Smooth muscle cell (in vitro differentiated cells): ENCODE measurements around the gene E4F1. TPM values are rescaled to one million over a fixed set of nuclear protein-coding genes. Genes with fewer than 3 reads are reported as not detected.

Experiments
- DNase-seq: peaks from one replicate; lab custom pipeline; 2025; ENCODE audit not compliant: unreplicated experiment; lab: John Stamatoyannopoulos, UW
- H2AFZ ChIP-seq: fragments of 200-600 bp; sonication (generic); 2 replicates; pipeline ENCODE4 v1.6.0; 2016; ENCODE audit warnings: antibody characterized with exemption, low read depth, mild to moderate bottlenecking
- H3F3A ChIP-seq: fragments of 200-600 bp; sonication (generic); 2 replicates; pipeline ENCODE4 v1.6.0; 2017; ENCODE audit warnings: antibody characterized with exemption, low read depth
- H3K27ac ChIP-seq: fragments of 200-600 bp; sonication (generic); 2 replicates; pipeline ENCODE4 v1.5.1; 2016; ENCODE audit warnings: low read depth, mild to moderate bottlenecking
- H3K27me3 ChIP-seq: fragments of 200-600 bp; sonication (generic); 2 replicates; pipeline ENCODE4 v1.6.1; 2016; ENCODE audit warnings: low read depth, mild to moderate bottlenecking
- H3K36me3 ChIP-seq: fragments of 200-600 bp; sonication (generic); 2 replicates; pipeline ENCODE4 v1.5.1; 2016; ENCODE audit warnings: low read depth
- H3K4me1 ChIP-seq: fragments of 200-600 bp; sonication (generic); 2 replicates; pipeline ENCODE4 v1.5.1; 2016; ENCODE audit warnings: low read depth
- H3K4me2 ChIP-seq: fragments of 200-600 bp; sonication (generic); 2 replicates; pipeline ENCODE4 v1.6.0; 2016; ENCODE audit warnings: mild to moderate bottlenecking
- H3K4me3 ChIP-seq: fragments of 200-600 bp; sonication (generic); 2 replicates; pipeline ENCODE4 v1.5.1; 2016; ENCODE audit warnings: mild to moderate bottlenecking
- H3K79me2 ChIP-seq: fragments of 200-600 bp; sonication (generic); 2 replicates; pipeline ENCODE4 v1.6.0; 2016; ENCODE audit warnings: low read depth, mild to moderate bottlenecking
- H3K9ac ChIP-seq: fragments of 200-600 bp; sonication (generic); 2 replicates; pipeline ENCODE4 v1.6.0; 2016; ENCODE audit warnings: low read depth
- H3K9me3 ChIP-seq: fragments of 200-600 bp; sonication (generic); replicated peaks from 2 replicates; pipeline ENCODE4 v1.5.1; 2016; ENCODE audit warnings: low read depth
- H4K20me1 ChIP-seq: fragments of 200-600 bp; sonication (generic); 2 replicates; pipeline ENCODE4 v1.6.0; 2016; ENCODE audit warnings: low read depth
- CTCF ChIP-seq: fragments of 200-600 bp; sonication (generic); IDR thresholded peaks from 2 replicates; pipeline ENCODE4 v1.5.1; 2017; ENCODE audit warnings: borderline replicate concordance, mild to moderate bottlenecking, antibody characterized with exemption; ENCODE audit not compliant: insufficient read depth, poor library complexity, severe bottlenecking
- WGBS: methylation state at CpG from one replicate; pipeline ENCODE4 v1.1.7; 2016; ENCODE audit warnings: low lambda C conversion rate; 5-methylcytosine and 5-hydroxymethylcytosine counted together
- polyA plus RNA-seq: library from polyadenylated mRNA; unstranded; fragments of >200 nt; fragmentation: Nextera tagmentation; extraction: Ambion mirVana; gene quantifications from 2 replicates; pipeline ENCODE4 v1.2.1, GENCODE V29; 2016
- total RNA-seq: library from RNA; depleted of rRNA; stranded (reverse); fragments of >200 nt; gene quantifications from 2 replicates; pipeline ENCODE4 v1.2.3, GENCODE V29; 2014

The E4F1 gene
- total and polyA plus RNA-seq, 2 experiments from 2014 or later: 12.1 to 22.4 TPM

GRCh38 chr16:2278956-2279800 is 55.8 kb downstream of the E4F1 start:
- Histone ChIP-seq H3K36me3 (no peaks in the 10 kb centered on the region), H4K20me1 (no peaks in the 10 kb centered on the region), H3K79me2 (no peaks in the 10 kb centered on the region), H3F3A (no peaks in the 10 kb centered on the region), H3K27ac (no peak overlapping the region), H3K4me2 (no peak overlapping the region), H2AFZ (no peak overlapping the region), H3K27me3 (peaks cover 2% of the 10 kb centered on the region), H3K9ac (no peak overlapping the region), H3K9me3 (no peaks in the 10 kb centered on the region), H3K4me1 (no peaks in the 10 kb centered on the region), H3K4me3 (no peak overlapping the region)
- 88% methylated on average over 26 of the region's 26 CpGs for WGBS
- no peak for TF ChIP-seq CTCF
- DNase-seq: no peak

GRCh38 chr16:2280461-2280860 is 57.1 kb downstream of the E4F1 start:
- Histone ChIP-seq H3K79me2 (no peaks in the 10 kb centered on the region), H3F3A (no peaks in the 10 kb centered on the region), H3K4me1 (no peaks in the 10 kb centered on the region), H4K20me1 (no peaks in the 10 kb centered on the region), H2AFZ (no peak overlapping the region), H3K9ac (no peak overlapping the region), H3K36me3 (no peaks in the 10 kb centered on the region), H3K27ac (no peak overlapping the region), H3K27me3 (peaks cover 2% of the 10 kb centered on the region), H3K9me3 (no peaks in the 10 kb centered on the region), H3K4me2 (no peak overlapping the region), H3K4me3 (no peak overlapping the region)
- 85% methylated on average over 8 of the region's 8 CpGs for WGBS
- TF ChIP-seq CTCF: no peak
- no peak for DNase-seq

GRCh38 chr16:2280981-2281542 is 57.7 kb downstream of the E4F1 start:
- Histone ChIP-seq H3K4me2 (no peak overlapping the region), H3F3A (no peaks in the 10 kb centered on the region), H3K27me3 (peaks cover 2% of the 10 kb centered on the region), H3K4me1 (no peaks in the 10 kb centered on the region), H3K27ac (no peak overlapping the region), H2AFZ (no peak overlapping the region), H4K20me1 (no peaks in the 10 kb centered on the region), H3K9me3 (no peaks in the 10 kb centered on the region), H3K79me2 (no peaks in the 10 kb centered on the region), H3K9ac (no peak overlapping the region), H3K4me3 (no peak overlapping the region), H3K36me3 (no peaks in the 10 kb centered on the region)
- 88% methylated on average over 24 of the region's 24 CpGs for WGBS
- no peak for TF ChIP-seq CTCF
- no peak for DNase-seq
